Transverse colon (tissue), 3 donors: ENCODE results near the gene ZSWIM1.

Experiments
- CTCF ChIP-seq, 5 experiments: fragments of 200-600 bp in 3 of 5; fragments of 450-650 bp in 2 of 5; sonication (generic) in 3 of 5; IDR thresholded peaks; 1 replicate in 2 of 5; 2 replicates in 3 of 5; pipeline ENCODE4 v1.5.1; 2016 to 2017; ENCODE audit warnings: antibody characterized with exemption in 5 of 5, inconsistent platforms in 3 of 5, mild to moderate bottlenecking in 2 of 5, moderate library complexity in 1 of 5
- EP300 ChIP-seq: sonication (generic); formaldehyde crosslinking; IDR thresholded peaks from one replicate; pipeline ENCODE4 v1.6.1; 2017; ENCODE audit warnings: antibody characterized with exemption, low read depth

GRCh38 chr20:45872626-45873025 is 8.4 kb upstream of the ZSWIM1 start:
- TF ChIP-seq CTCF (IDR thresholded peaks at IDR 0.05) (no peak), EP300 (no peak)
